ENCODE measurements around the gene AKAP8.
"Not testable (repeated sequence)": the region's sequence is repeated elsewhere in the genome, so short reads cannot be mapped to it uniquely, and the experiment has no call there.

The AKAP8 gene

GRCh38 chr19:15369594-15369891, 10.0 kb downstream of the AKAP8 start:
- Histone ChIP-seq H3K4me3 (ENCODE audit: low read length) (no peak overlapping the region), H3K27ac (ENCODE audit: low read length) (no peak overlapping the region), H3K9ac (ENCODE audit: low read length) (no peak overlapping the region), H3K36me3 (ENCODE audit: control insufficient read depth, low read depth, low read length) (peaks cover 69% of the 10 kb centered on the region), H3K9me3 (ENCODE audit: control insufficient read depth, low read depth, low read length) (no peaks in the 10 kb centered on the region), H3K4me1 (ENCODE audit: control insufficient read depth, low read depth, low read length) (no peaks in the 10 kb centered on the region), H3K27me3 (ENCODE audit: control insufficient read depth, insufficient read depth, low read length) (no peaks in the 10 kb centered on the region)

DNA sequence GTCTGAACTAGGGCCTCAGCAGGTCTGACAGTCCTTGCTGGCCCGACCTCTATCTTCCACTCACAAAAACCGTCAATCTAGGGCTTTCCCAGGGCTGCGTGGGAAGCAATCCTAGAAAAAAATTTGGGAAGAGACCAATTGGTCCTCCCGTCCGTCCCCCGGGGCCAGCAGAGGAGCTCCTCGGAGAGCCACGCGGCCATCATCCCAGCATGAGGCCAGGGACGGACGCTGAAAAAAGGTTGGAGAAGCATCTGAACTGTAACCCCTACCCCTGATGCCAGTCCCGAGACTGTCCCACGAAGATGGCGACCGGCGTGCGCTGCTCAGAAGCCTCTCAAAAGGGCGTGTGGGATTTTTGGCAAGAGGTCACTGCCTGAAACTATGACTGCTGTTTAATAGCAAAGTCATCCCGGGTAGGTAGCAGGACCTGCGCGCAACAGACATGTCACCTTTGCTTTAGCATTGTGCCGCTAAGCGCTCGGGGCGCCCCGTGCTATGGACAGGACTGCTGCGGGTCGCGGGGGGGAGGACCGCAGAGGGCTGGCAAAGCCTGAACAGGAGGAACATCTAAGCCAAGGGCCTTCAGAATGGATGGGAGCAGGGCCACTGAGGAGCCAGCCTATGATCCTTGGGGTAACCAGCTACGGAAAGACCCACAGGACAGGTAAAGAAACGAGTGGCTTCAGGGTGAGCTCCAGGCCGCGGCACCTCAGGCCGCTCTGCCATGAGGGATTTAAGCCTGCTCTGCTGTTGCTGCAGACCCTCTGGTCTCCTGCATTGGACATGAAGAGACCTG, 10.6 kb downstream of the AKAP8 start:
- no peaks in the 10 kb centered on the region for H3K27me3 ChIP-seq (ENCODE audit: control insufficient read depth, insufficient read depth, low read length)
- H3K4me3 ChIP-seq (ENCODE audit: low read length), result no peak overlapping the region
- H3K36me3 ChIP-seq (ENCODE audit: control insufficient read depth, low read depth, low read length), result peaks cover 70% of the 10 kb centered on the region
- H3K9me3 ChIP-seq (ENCODE audit: control insufficient read depth, low read depth, low read length), result no peaks in the 10 kb centered on the region
- no peak overlapping the region for H3K9ac ChIP-seq (ENCODE audit: low read length)
- H3K27ac ChIP-seq (ENCODE audit: low read length), result no peak overlapping the region
- H3K4me1 ChIP-seq (ENCODE audit: control insufficient read depth, low read depth, low read length), result no peaks in the 10 kb centered on the region

DNA sequence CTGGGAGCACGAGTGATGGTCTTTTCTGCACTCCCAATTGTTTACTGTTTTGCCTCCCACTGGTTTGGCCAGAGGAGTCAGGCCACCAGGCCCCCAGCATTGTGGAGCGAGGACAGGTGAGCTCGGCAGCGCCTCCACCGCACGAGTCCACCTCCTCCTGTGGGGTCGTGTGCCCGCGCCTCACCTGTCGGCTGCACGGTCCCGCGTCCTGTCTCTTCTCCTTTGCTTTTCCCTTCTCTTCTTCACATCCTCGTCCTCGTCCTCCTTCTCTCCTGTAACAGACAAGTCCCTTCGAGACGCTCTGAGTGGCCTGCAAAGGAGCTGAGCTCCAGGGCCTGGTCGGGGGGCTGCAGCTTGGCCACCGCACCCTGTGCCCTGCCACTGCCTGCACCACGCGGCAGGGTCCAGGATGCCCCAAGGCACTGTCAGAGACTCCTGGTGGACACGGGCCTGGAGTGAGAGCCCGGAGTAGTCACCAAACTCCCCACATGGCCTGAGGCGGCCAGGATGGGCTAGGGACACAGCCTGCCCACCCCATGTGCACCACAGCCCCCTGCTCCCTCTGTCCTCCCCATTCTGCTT, 11.4 kb downstream of the AKAP8 start:
- H3K9me3 ChIP-seq (ENCODE audit: control insufficient read depth, low read depth, low read length), result no peaks in the 10 kb centered on the region
- H3K4me1 ChIP-seq (ENCODE audit: control insufficient read depth, low read depth, low read length), result no peaks in the 10 kb centered on the region
- no peak overlapping the region for H3K4me3 ChIP-seq (ENCODE audit: low read length)
- H3K9ac ChIP-seq (ENCODE audit: low read length), result no peak overlapping the region
- H3K27ac ChIP-seq (ENCODE audit: low read length), result no peak overlapping the region
- no peaks in the 10 kb centered on the region for H3K27me3 ChIP-seq (ENCODE audit: control insufficient read depth, insufficient read depth, low read length)
- peaks cover 67% of the 10 kb centered on the region for H3K36me3 ChIP-seq (ENCODE audit: control insufficient read depth, low read depth, low read length)

GRCh38 chr19:15367439-15367838, 12.1 kb downstream of the AKAP8 start:
- Histone ChIP-seq H3K9ac (ENCODE audit: low read length) (no peak overlapping the region), H3K4me3 (ENCODE audit: low read length) (no peak overlapping the region), H3K36me3 (ENCODE audit: control insufficient read depth, low read depth, low read length) (peaks cover 66% of the 10 kb centered on the region), H3K4me1 (ENCODE audit: control insufficient read depth, low read depth, low read length) (no peaks in the 10 kb centered on the region), H3K9me3 (ENCODE audit: control insufficient read depth, low read depth, low read length) (no peaks in the 10 kb centered on the region), H3K27ac (ENCODE audit: low read length) (no peak overlapping the region), H3K27me3 (ENCODE audit: control insufficient read depth, insufficient read depth, low read length) (no peaks in the 10 kb centered on the region)

DNA sequence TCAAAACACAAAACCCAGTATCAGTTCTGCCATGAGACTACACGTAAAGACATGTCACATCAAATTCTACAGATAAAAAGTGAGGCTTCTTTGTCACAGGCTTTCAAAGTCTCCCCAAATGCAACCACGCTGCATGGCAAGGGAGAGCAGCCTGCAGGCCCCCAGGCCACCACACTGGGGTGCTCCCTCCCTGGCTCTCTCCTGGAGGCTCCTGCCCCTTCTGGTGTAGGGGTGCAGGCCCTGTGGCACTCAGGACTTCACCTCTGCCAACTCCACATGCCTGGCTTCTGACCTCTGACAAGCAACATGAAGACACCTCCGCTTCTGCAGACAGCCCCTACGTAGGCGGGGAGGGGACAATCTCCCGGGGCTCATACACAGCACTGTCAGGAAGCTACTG, 14.3 kb downstream of the AKAP8 start:
- Histone ChIP-seq H3K27me3 (ENCODE audit: control insufficient read depth, insufficient read depth, low read length) (no peaks in the 10 kb centered on the region), H3K36me3 (ENCODE audit: control insufficient read depth, low read depth, low read length) (peaks cover 64% of the 10 kb centered on the region), H3K27ac (ENCODE audit: low read length) (no peak overlapping the region)

GRCh38 chr19:15363791-15364190, 15.8 kb downstream of the AKAP8 start:
- not testable (repeated sequence) for H3K9ac ChIP-seq (ENCODE audit: low read length); H3K4me3 ChIP-seq (ENCODE audit: low read length); H3K4me1 ChIP-seq (ENCODE audit: control insufficient read depth, low read depth, low read length); H3K27ac ChIP-seq (ENCODE audit: low read length); H3K27me3 ChIP-seq (ENCODE audit: control insufficient read depth, insufficient read depth, low read length); H3K9me3 ChIP-seq (ENCODE audit: control insufficient read depth, low read depth, low read length)
- peaks cover 59% of the 10 kb centered on the region for H3K36me3 ChIP-seq (ENCODE audit: control insufficient read depth, low read depth, low read length)

More for the DNA sequence above, 14.3 kb downstream of the AKAP8 start:
- Histone ChIP-seq H3K4me3 (ENCODE audit: low read length) (no peak overlapping the region), H3K9ac (ENCODE audit: low read length) (no peak overlapping the region), H3K9me3 (ENCODE audit: control insufficient read depth, low read depth, low read length) (no peaks in the 10 kb centered on the region), H3K4me1 (ENCODE audit: control insufficient read depth, low read depth, low read length) (no peaks in the 10 kb centered on the region)

- H3K36me3 ChIP-seq (ENCODE audit: control insufficient read depth, low read depth, low read length), result peaks cover 61% of the 10 kb centered on the region
- H3K27me3 ChIP-seq (ENCODE audit: control insufficient read depth, insufficient read depth, low read length); H3K9me3 ChIP-seq (ENCODE audit: control insufficient read depth, low read depth, low read length): not testable (repeated sequence)
Observed at GRCh38 chr19:15363048-15363447, 16.5 kb downstream of the AKAP8 start.

DNA sequence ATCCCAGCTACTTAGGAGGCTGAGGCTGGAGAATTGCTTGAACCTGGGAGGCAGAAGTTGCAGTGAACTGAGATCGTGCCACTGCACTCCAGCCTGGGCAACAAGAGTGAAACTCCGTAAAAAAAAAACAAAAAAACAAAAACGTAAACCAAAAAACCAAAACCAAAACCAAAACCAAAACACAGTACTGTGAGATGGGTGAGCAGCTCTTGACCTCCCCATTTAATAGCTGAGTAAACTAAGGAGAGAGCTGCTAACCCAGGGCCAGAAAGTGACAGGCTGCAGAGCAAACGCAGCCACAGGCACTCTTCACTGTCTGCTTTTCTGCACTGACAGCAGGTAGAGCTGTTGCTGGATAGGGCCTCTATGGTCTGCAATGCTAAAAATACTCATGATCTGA, 19.6 kb downstream of the AKAP8 start:
- peaks cover 57% of the 10 kb centered on the region for H3K36me3 ChIP-seq (ENCODE audit: control insufficient read depth, low read depth, low read length)
- not testable (repeated sequence) for H3K4me1 ChIP-seq (ENCODE audit: control insufficient read depth, low read depth, low read length); H3K27me3 ChIP-seq (ENCODE audit: control insufficient read depth, insufficient read depth, low read length); H3K27ac ChIP-seq (ENCODE audit: low read length); H3K9me3 ChIP-seq (ENCODE audit: control insufficient read depth, low read depth, low read length); H3K9ac ChIP-seq (ENCODE audit: low read length); H3K4me3 ChIP-seq (ENCODE audit: low read length)

More at GRCh38 chr19:15363048-15363447, 16.5 kb downstream of the AKAP8 start:
- not testable (repeated sequence) for H3K4me1 ChIP-seq (ENCODE audit: control insufficient read depth, low read depth, low read length); H3K4me3 ChIP-seq (ENCODE audit: low read length); H3K27ac ChIP-seq (ENCODE audit: low read length); H3K9ac ChIP-seq (ENCODE audit: low read length)

- Histone ChIP-seq H3K4me1 (ENCODE audit: control insufficient read depth, low read depth, low read length) (no peaks in the 10 kb centered on the region), H3K27me3 (ENCODE audit: control insufficient read depth, insufficient read depth, low read length) (no peaks in the 10 kb centered on the region), H3K9me3 (ENCODE audit: control insufficient read depth, low read depth, low read length) (no peaks in the 10 kb centered on the region), H3K36me3 (ENCODE audit: control insufficient read depth, low read depth, low read length) (peaks cover 63% of the 10 kb centered on the region), H3K27ac (ENCODE audit: low read length) (no peak overlapping the region), H3K9ac (ENCODE audit: low read length) (no peak overlapping the region), H3K4me3 (ENCODE audit: low read length) (no peak overlapping the region)
Observed at GRCh38 chr19:15358918-15359317, 20.7 kb downstream of the AKAP8 start.

DNA sequence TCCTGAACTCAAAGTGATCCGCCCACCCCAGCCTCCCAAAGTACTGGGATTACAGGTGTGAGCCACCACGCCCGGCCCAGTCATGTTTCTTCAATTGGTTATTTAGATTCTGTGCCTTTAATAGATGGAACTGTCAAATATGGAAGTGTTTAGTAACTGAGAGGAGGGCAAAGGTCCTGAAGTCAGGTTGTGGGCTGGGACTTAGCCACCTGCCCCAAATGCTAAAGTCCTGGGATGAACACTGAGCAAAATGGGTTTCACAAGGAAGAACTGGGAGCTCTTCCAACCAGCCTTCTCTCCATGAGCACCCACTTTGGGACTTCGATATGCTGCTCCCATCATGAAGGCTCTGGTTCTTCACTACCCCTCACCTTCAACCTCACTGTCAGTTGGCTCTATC, 21.7 kb downstream of the AKAP8 start:
- Histone ChIP-seq H3K4me1 (ENCODE audit: control insufficient read depth, low read depth, low read length) (no peaks in the 10 kb centered on the region), H3K27ac (ENCODE audit: low read length) (no peak overlapping the region), H3K27me3 (ENCODE audit: control insufficient read depth, insufficient read depth, low read length) (no peaks in the 10 kb centered on the region), H3K9ac (ENCODE audit: low read length) (no peak overlapping the region), H3K9me3 (ENCODE audit: control insufficient read depth, low read depth, low read length) (no peaks in the 10 kb centered on the region), H3K36me3 (ENCODE audit: control insufficient read depth, low read depth, low read length) (peaks cover 68% of the 10 kb centered on the region), H3K4me3 (ENCODE audit: low read length) (no peak overlapping the region)

- Histone ChIP-seq H3K36me3 (ENCODE audit: control insufficient read depth, low read depth, low read length) (peaks cover 46% of the 10 kb centered on the region), H3K9ac (ENCODE audit: low read length) (no peak overlapping the region), H3K4me3 (ENCODE audit: low read length) (no peak overlapping the region), H3K27me3 (ENCODE audit: control insufficient read depth, insufficient read depth, low read length) (no peaks in the 10 kb centered on the region), H3K9me3 (ENCODE audit: control insufficient read depth, low read depth, low read length) (no peaks in the 10 kb centered on the region), H3K27ac (ENCODE audit: low read length) (no peak overlapping the region), H3K4me1 (ENCODE audit: control insufficient read depth, low read depth, low read length) (no peaks in the 10 kb centered on the region)
Observed at GRCh38 chr19:15354566-15355296, 24.9 kb downstream of the AKAP8 start.

Data from iPS-18a (cell line).